ENCODE measurements around the gene PRM2.

Gene PRM2

DNA sequence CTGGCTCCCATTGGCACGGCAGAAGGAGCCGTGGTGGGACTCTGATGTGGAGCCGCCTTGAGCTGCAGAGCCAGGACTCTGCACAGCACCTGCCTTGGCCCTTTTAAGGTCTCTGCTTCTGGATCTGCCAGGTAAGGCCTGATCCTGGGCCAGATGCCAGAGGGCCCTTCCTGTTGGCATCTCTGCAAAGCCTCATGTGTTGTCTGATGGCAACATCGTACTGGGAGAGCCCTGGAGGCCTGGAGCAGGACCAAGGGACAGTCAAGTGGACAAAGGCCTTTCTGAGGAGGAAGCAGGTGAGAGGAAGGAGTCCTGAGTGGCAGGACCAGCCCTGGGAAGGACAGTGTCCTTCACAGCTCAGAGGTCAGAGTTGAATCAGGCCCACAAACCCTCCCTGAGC is 46.4 kb downstream of the PRM2 start:
- no peak for DNase-seq (ENCODE audit: low read depth in 2 of 2)

DNA sequence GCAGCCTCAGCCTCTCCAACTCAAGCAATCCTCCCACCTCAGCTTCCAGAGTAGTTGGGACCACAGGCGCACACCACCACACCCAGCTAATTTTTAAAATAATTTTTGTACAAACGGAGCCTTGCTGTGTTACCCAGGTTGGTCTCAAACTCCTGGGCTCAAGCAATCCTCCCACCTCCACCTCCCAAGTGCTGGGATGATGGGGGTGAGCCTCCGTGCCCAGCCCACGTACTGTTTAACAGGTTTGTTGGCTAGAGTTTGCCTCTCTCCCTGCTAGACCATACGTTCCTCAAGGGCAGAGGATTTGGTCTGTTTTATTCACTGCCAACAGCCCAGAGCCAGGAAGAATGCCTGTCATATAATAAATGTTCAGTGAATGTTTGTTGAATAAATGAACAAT is 46.8 kb downstream of the PRM2 start:
- DNase-seq (ENCODE audit: low read depth in 2 of 2): no peak

DNA sequence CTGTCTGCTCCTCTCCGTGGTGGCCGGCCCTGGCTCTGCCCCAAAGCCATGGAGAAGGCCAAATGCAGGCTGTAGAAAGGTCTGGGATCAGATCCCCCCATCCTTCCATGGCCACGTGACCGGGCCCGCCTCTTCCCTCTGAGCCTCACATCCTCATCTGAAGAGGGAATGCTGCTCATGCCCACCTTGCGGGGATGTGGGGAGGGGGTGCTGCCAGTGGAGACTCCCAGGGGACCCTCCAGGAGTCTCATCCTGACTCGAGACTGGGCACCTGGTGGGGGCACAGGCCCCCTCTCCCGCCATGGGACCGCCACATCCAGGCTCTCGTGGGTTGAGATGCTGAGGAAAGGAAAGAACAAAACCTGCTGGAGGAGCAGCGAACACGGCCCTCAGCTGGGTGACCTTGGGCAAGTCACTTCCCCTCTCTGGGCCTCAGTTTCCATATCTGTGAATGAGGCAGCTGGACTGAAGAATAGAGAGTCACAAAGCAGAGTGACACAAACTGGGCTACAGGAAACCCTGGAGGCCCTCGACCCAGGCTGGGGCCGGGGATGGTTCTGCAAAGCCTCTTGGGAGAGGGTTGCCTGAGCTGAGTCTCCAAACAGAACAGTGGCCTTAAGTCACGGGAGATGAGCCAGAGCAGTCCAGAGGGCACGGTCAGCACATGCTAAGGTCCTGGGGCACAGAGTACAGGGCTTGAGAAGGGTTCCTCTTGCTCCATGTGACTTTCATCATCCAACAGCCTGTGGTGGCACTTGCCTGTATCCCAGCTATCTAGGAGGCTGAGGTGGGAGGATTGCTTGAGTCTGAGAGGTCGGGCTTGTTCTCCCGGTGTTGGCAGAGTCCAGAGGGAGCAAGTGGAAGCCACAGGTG is 50.4 kb downstream of the PRM2 start:
- DNase-seq (ENCODE audit: low read depth in 2 of 2): no peak
